K562 (cell line): ENCODE data around the gene MARCKSL1. TPM values are rescaled to one million over a fixed set of nuclear protein-coding genes. Genes with fewer than 3 reads are reported as not detected.

ENCODE experiments used
- AFF1 ChIP-seq, 2 experiments: fragments of 450-650 bp; IDR thresholded peaks; 2 replicates each; pipeline ENCODE4 v1.6.1; 2018; ENCODE audit warnings: mild to moderate bottlenecking in 2 of 2, low read depth in 1 of 2; ENCODE audit not compliant: partially characterized antibody in 2 of 2
- CBFA2T3 ChIP-seq: fragments of 450-650 bp; IDR thresholded peaks from 2 replicates; pipeline ENCODE4 v1.6.1; 2017
- DPF2 ChIP-seq: fragments of 450-650 bp; IDR thresholded peaks from 2 replicates; pipeline ENCODE4 v1.6.1; 2016
- HDGF ChIP-seq: fragments of 450-650 bp; IDR thresholded peaks from 2 replicates; pipeline ENCODE4 v1.6.1; 2016
- HNRNPH1 ChIP-seq: fragments of 200-400 bp; formaldehyde crosslinking; optimal IDR thresholded peaks from 2 replicates; pipeline ENCODE3; 2017; ENCODE audit warnings: low read depth, mild to moderate bottlenecking, low read length, moderate library complexity
- KDM2B ChIP-seq: fragments of 250-450 bp; sonication (Bioruptor Pico); IDR thresholded peaks from 2 replicates; pipeline ENCODE4 v1.8.0; 2021; ENCODE audit warnings: mild to moderate bottlenecking, moderate library complexity
- MNT ChIP-seq, 2 experiments: fragments of 450-650 bp; conservative IDR thresholded peaks; 2 replicates each; pipeline ENCODE4 v1.6.1; 2017; ENCODE audit warnings: mild to moderate bottlenecking in 2 of 2, moderate library complexity in 2 of 2
- NKRF ChIP-seq: fragments of 450-650 bp; IDR thresholded peaks from 2 replicates; pipeline ENCODE4 v1.6.1; 2016; ENCODE audit warnings: borderline replicate concordance
- TCF7 ChIP-seq: sonication (generic); IDR thresholded peaks from 2 replicates; pipeline ENCODE4 v1.6.1; 2016; ENCODE audit warnings: antibody characterized with exemption, borderline replicate concordance
- TCFL5 ChIP-seq: fragments of 250-450 bp; sonication (Bioruptor Pico); conservative IDR thresholded peaks from 2 replicates; pipeline ENCODE4 v1.6.1; 2021; ENCODE audit warnings: mild to moderate bottlenecking, moderate library complexity, matching md5 sums
- TFE3 ChIP-seq: fragments of 450-650 bp; formaldehyde crosslinking; IDR thresholded peaks from 2 replicates; pipeline ENCODE4 v1.4.0; 2020; ENCODE audit warnings: mild to moderate bottlenecking, mixed read lengths
- polyA plus RNA-seq, 8 experiments: library from polyadenylated mRNA; depleted of rRNA in 4 of 8; stranded (reverse) in 5 of 8; unstranded in 3 of 8; fragments of >200 nt; fragmentation: Nextera tagmentation in 2 of 8; fragmentation: Illumina TruSeq in 1 of 8; extraction: Ambion mirVana in 2 of 8; extraction: Trizol in 1 of 8; gene quantifications; 2 replicates each; pipeline versions ENCODE4 v1.2.1 to v1.2.3, GENCODE V29; 2011 to 2014; ENCODE audit warnings: inconsistent platforms in 1 of 8, missing spikeins in 1 of 8
- total RNA-seq, 7 experiments: library from RNA; depleted of rRNA in 6 of 7; stranded (reverse); fragments of >200 nt in 6 of 7; fragmentation: Illumina TruSeq in 2 of 7; extraction: Trizol in 2 of 7; gene quantifications; 2 replicates each; pipeline versions ENCODE4 v1.2.1 to v1.2.3, GENCODE V29; 2011 to 2021; ENCODE audit warnings: low replicate concordance in 1 of 7
- TF ChIP-seq, protein P1 (sequence below): fragments of 250-450 bp; sonication (Bioruptor Pico); IDR thresholded peaks from 2 replicates; pipeline ENCODE4 v1.9.0; 2021; ENCODE audit warnings: mild to moderate bottlenecking
- TF ChIP-seq, protein P2 (sequence below): fragments of 450-650 bp; IDR thresholded peaks from 2 replicates; pipeline ENCODE4 v1.7.1; 2018; ENCODE audit warnings: mild to moderate bottlenecking, low read depth; ENCODE audit not compliant: partially characterized antibody

Gene MARCKSL1
- total and polyA plus RNA-seq, 9 of the 15 experiments (the other 6 are each of a cell fraction or from before 2014, with no cell fraction given): 14.7 to 325 (median 155) TPM

GRCh38 chr1:32299327-32299726 lies 36.7 kb downstream of the MARCKSL1 start (continued):
- TF ChIP-seq TFE3 (CRISPR knock-in tag) (no peak), AFF1 (IDR thresholded peaks at IDR 0.05; ENCODE audit: low read depth in 1 of 2, partially characterized antibody in 2 of 2) (no peak), HDGF (no peak), KDM2B (no peak), NKRF (no peak), CBFA2T3 (peak; percentile 65), DPF2 (peak; percentile 35; the same call in 1 of the 2 replicates), MNT (conservative IDR thresholded peaks at IDR 0.05) (no peak), HNRNPH1 (no peak), TCF7 (no peak), TCFL5 (CRISPR knock-in tag) (no peak)
- TF ChIP-seq, protein P1, sequence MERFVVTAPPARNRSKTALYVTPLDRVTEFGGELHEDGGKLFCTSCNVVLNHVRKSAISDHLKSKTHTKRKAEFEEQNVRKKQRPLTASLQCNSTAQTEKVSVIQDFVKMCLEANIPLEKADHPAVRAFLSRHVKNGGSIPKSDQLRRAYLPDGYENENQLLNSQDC (CRISPR knock-in tag): no peak
- TF ChIP-seq, protein P2, sequence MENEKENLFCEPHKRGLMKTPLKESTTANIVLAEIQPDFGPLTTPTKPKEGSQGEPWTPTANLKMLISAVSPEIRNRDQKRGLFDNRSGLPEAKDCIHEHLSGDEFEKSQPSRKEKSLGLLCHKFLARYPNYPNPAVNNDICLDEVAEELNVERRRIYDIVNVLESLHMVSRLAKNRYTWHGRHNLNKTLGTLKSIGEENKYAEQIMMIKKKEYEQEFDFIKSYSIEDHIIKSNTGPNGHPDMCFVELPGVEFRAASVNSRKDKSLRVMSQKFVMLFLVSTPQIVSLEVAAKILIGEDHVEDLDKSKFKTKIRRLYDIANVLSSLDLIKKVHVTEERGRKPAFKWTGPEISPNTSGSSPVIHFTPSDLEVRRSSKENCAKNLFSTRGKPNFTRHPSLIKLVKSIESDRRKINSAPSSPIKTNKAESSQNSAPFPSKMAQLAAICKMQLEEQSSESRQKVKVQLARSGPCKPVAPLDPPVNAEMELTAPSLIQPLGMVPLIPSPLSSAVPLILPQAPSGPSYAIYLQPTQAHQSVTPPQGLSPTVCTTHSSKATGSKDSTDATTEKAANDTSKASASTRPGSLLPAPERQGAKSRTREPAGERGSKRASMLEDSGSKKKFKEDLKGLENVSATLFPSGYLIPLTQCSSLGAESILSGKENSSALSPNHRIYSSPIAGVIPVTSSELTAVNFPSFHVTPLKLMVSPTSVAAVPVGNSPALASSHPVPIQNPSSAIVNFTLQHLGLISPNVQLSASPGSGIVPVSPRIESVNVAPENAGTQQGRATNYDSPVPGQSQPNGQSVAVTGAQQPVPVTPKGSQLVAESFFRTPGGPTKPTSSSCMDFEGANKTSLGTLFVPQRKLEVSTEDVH: no peak
